Neural progenitor cell (in vitro differentiated cells): Measurements from ENCODE around the gene DOCK4. TPM values are rescaled to one million over a fixed set of nuclear protein-coding genes. Genes with fewer than 3 reads are reported as not detected.

Experiments
- DNase-seq: peaks from one replicate; pipeline ENCODE4 v3.0.0-alpha.2; 2016; ENCODE audit warnings: low spot score
- H2AFZ ChIP-seq: fragments of 200-600 bp; sonication (generic); replicated peaks from 2 replicates; pipeline ENCODE4 v1.6.1; 2016; ENCODE audit warnings: antibody characterized with exemption
- H3F3A ChIP-seq: fragments of 200-600 bp; sonication (generic); 2 replicates; pipeline ENCODE4 v1.6.1; 2016; ENCODE audit warnings: antibody characterized with exemption, low read depth
- H3K27ac ChIP-seq: fragments of 200-600 bp; sonication (generic); 2 replicates; pipeline ENCODE4 v1.5.1; 2016; ENCODE audit warnings: mild to moderate bottlenecking
- H3K27me3 ChIP-seq: fragments of 200-600 bp; sonication (generic); 2 replicates; pipeline ENCODE4 v1.6.1; 2016; ENCODE audit warnings: mild to moderate bottlenecking, moderate library complexity
- H3K36me3 ChIP-seq: fragments of 200-600 bp; sonication (generic); 2 replicates; pipeline ENCODE4 v1.5.1; 2016
- H3K4me1 ChIP-seq: fragments of 200-600 bp; sonication (generic); 2 replicates; pipeline ENCODE4 v1.6.1; 2016; ENCODE audit warnings: mixed run types
- H3K4me2 ChIP-seq: fragments of 200-600 bp; sonication (generic); 2 replicates; pipeline ENCODE4 v1.6.1; 2016
- H3K4me3 ChIP-seq: fragments of 200-600 bp; sonication (generic); 2 replicates; pipeline ENCODE4 v1.5.1; 2016
- H3K79me2 ChIP-seq: fragments of 200-600 bp; sonication (generic); 2 replicates; pipeline ENCODE4 v1.6.1; 2016; ENCODE audit warnings: low read depth
- H3K9ac ChIP-seq: fragments of 200-600 bp; sonication (generic); 2 replicates; pipeline ENCODE4 v1.6.1; 2016
- H3K9me3 ChIP-seq: fragments of 200-600 bp; sonication (generic); 2 replicates; pipeline ENCODE4 v1.5.1; 2016; ENCODE audit warnings: low read depth
- H4K20me1 ChIP-seq: fragments of 200-600 bp; sonication (generic); 2 replicates; pipeline ENCODE4 v1.6.1; 2016; ENCODE audit warnings: low read depth
- H3K27ac Mint-ChIP-seq: 3 replicates; pipeline ENCODE4 v1.8.0; 2021; ENCODE audit warnings: mixed read lengths
- H3K27me3 Mint-ChIP-seq: 2 replicates; pipeline ENCODE4 v1.8.0; 2022; ENCODE audit warnings: low read depth, mild to moderate bottlenecking, inconsistent platforms, moderate library complexity, mixed read lengths; ENCODE audit not compliant: insufficient read depth
- H3K36me3 Mint-ChIP-seq: 3 replicates; pipeline ENCODE4 v1.8.0; 2021; ENCODE audit warnings: mixed read lengths
- H3K4me1 Mint-ChIP-seq: 3 replicates; pipeline ENCODE4 v1.8.0; 2021; ENCODE audit warnings: mixed read lengths
- H3K4me3 Mint-ChIP-seq: 3 replicates; pipeline ENCODE4 v1.8.0; 2021; ENCODE audit warnings: mild to moderate bottlenecking, moderate library complexity, mixed read lengths
- H3K9me3 Mint-ChIP-seq: 3 replicates; pipeline ENCODE4 v1.8.0; 2020; ENCODE audit warnings: mixed read lengths
- CTCF ChIP-seq: fragments of 200-600 bp; sonication (generic); IDR thresholded peaks from 2 replicates; pipeline ENCODE4 v1.5.1; 2017; ENCODE audit warnings: antibody characterized with exemption, mild to moderate bottlenecking
- EZH2 ChIP-seq: fragments of 200-600 bp; sonication (generic); IDR thresholded peaks from 2 replicates; pipeline ENCODE4 v1.6.1; 2017; ENCODE audit warnings: antibody characterized with exemption, mild to moderate bottlenecking, moderate library complexity
- EZH2phosphoT487 ChIP-seq: fragments of 200-600 bp; sonication (generic); IDR thresholded peaks from 2 replicates; pipeline ENCODE4 v1.6.1; 2017; ENCODE audit warnings: antibody characterized with exemption
- total RNA-seq: library from RNA; depleted of rRNA; stranded (reverse); fragments of >200 nt; gene quantifications from 2 replicates; pipeline ENCODE4 v1.2.3, GENCODE V29; 2015; ENCODE audit warnings: low replicate concordance

DOCK4 gene
- total RNA-seq, 1 donor from 2014 or later: 11.4 TPM

GRCh38 chr7:112193915-112194502 is 12.2 kb downstream of the DOCK4 start:
- Histone ChIP-seq H3K9ac (no peak overlapping the region), H3K4me2 (no peak overlapping the region), H3K27ac (no peak overlapping the region), H3K36me3 (no peaks in the 10 kb centered on the region), H3K27me3 (no peaks in the 10 kb centered on the region), H3K4me3 (no peak overlapping the region), H3F3A (no peaks in the 10 kb centered on the region), H3K9me3 (no peaks in the 10 kb centered on the region), H3K79me2 (no peaks in the 10 kb centered on the region), H3K4me1 (no peaks in the 10 kb centered on the region), H2AFZ (no peak overlapping the region), H4K20me1 (no peaks in the 10 kb centered on the region)
- Mint-ChIP-seq H3K27me3 (no peaks in the 10 kb centered on the region), H3K4me3 (no peak overlapping the region), H3K36me3 (peaks cover 7% of the 10 kb centered on the region), H3K9me3 (peaks cover 5% of the 10 kb centered on the region), H3K4me1 (no peaks in the 10 kb centered on the region), H3K27ac (no peak overlapping the region)
- no peak for DNase-seq
- no peak for TF ChIP-seq CTCF
- TF ChIP-seq EZH2phosphoT487: no peak
- no peak for TF ChIP-seq EZH2

- H3K4me2 ChIP-seq: no peak overlapping the region
Observed at GRCh38 chr7:112192236-112193154, 13.7 kb downstream of the DOCK4 start.

GRCh38 chr7:112190120-112190519 is 16.1 kb downstream of the DOCK4 start:
- Histone ChIP-seq H3K36me3 (no peaks in the 10 kb centered on the region), H3K9ac (no peak overlapping the region), H2AFZ (no peak overlapping the region), H3K4me3 (no peak overlapping the region), H3K27ac (no peak overlapping the region), H3K27me3 (no peaks in the 10 kb centered on the region), H3K4me1 (no peaks in the 10 kb centered on the region), H3K4me2 (no peak overlapping the region), H3K9me3 (no peaks in the 10 kb centered on the region), H4K20me1 (no peaks in the 10 kb centered on the region), H3F3A (no peaks in the 10 kb centered on the region), H3K79me2 (no peaks in the 10 kb centered on the region)
- no peak overlapping the region for H3K27ac Mint-ChIP-seq
- H3K9me3 Mint-ChIP-seq: peaks cover 5% of the 10 kb centered on the region
- H3K27me3 Mint-ChIP-seq: no peaks in the 10 kb centered on the region
- H3K4me1 Mint-ChIP-seq: peaks cover 7% of the 10 kb centered on the region
- no peak for DNase-seq
- H3K36me3 Mint-ChIP-seq: peaks cover 7% of the 10 kb centered on the region
- H3K4me3 Mint-ChIP-seq: no peak overlapping the region
- no peak for TF ChIP-seq EZH2
- TF ChIP-seq CTCF: no peak
- TF ChIP-seq EZH2phosphoT487: no peak

More at GRCh38 chr7:112192236-112193154, 13.7 kb downstream of the DOCK4 start:
- Mint-ChIP-seq H3K36me3 (peaks cover 7% of the 10 kb centered on the region), H3K4me1 (no peaks in the 10 kb centered on the region), H3K27me3 (no peaks in the 10 kb centered on the region), H3K4me3 (no peak overlapping the region), H3K27ac (no peak overlapping the region), H3K9me3 (peaks cover 5% of the 10 kb centered on the region)
- DNase-seq: no peak
- Histone ChIP-seq H3K36me3 (no peaks in the 10 kb centered on the region), H3K79me2 (no peaks in the 10 kb centered on the region), H3K9me3 (no peaks in the 10 kb centered on the region), H3F3A (no peaks in the 10 kb centered on the region), H3K27ac (no peak overlapping the region), H2AFZ (no peak overlapping the region), H3K4me1 (no peaks in the 10 kb centered on the region), H3K27me3 (no peaks in the 10 kb centered on the region), H3K9ac (no peak overlapping the region), H3K4me3 (no peak overlapping the region), H4K20me1 (no peaks in the 10 kb centered on the region)
- TF ChIP-seq EZH2phosphoT487 (no peak), CTCF (no peak), EZH2 (no peak)
